Transverse colon (tissue), 4 donors: Measurements from ENCODE around the gene KRTAP3-2.

Source experiments
- EP300 ChIP-seq: sonication (generic); formaldehyde crosslinking; IDR thresholded peaks from one replicate; pipeline ENCODE4 v1.6.1; 2017; ENCODE audit warnings: antibody characterized with exemption, low read depth
- POLR2A ChIP-seq: fragments of 450-650 bp; IDR thresholded peaks from one replicate; pipeline ENCODE4 v1.6.1; 2016; ENCODE audit warnings: antibody characterized with exemption, mild to moderate bottlenecking, moderate library complexity
- POLR2AphosphoS5 ChIP-seq, 3 donors: sonication (generic); formaldehyde crosslinking; IDR thresholded peaks; one replicate each; pipeline ENCODE4 v1.6.1; 2016; ENCODE audit warnings: antibody characterized with exemption in 3 of 3
- TF ChIP-seq, protein P1 (sequence below), 5 experiments: fragments of 200-600 bp in 3 of 5; fragments of 450-650 bp in 2 of 5; sonication (generic) in 3 of 5; IDR thresholded peaks; 1 replicate in 2 of 5; 2 replicates in 3 of 5; pipeline ENCODE4 v1.5.1; 2016 to 2017; ENCODE audit warnings: antibody characterized with exemption in 5 of 5, inconsistent platforms in 3 of 5, mild to moderate bottlenecking in 2 of 5, moderate library complexity in 1 of 5

DNA sequence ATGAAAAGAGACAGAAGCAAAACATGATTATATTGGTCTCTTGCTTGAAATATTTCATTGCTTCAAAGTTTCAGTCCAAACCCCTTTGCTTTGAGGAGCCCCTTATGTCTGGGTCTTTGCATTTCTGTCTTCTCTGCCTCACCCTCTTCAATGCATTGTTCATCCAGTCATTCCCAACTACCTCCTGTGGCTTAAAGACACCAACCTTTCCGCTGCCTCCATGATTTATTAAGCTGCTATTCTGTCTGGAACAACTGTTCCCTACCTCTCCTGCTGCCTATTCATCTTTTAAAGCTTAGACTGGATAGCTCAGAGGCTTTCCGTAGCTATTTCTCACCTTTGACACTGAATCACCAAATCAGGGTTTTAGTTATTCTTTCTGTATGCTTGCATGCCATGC, 2.3 kb downstream of the KRTAP3-2 start:
- TF ChIP-seq, protein P1, sequence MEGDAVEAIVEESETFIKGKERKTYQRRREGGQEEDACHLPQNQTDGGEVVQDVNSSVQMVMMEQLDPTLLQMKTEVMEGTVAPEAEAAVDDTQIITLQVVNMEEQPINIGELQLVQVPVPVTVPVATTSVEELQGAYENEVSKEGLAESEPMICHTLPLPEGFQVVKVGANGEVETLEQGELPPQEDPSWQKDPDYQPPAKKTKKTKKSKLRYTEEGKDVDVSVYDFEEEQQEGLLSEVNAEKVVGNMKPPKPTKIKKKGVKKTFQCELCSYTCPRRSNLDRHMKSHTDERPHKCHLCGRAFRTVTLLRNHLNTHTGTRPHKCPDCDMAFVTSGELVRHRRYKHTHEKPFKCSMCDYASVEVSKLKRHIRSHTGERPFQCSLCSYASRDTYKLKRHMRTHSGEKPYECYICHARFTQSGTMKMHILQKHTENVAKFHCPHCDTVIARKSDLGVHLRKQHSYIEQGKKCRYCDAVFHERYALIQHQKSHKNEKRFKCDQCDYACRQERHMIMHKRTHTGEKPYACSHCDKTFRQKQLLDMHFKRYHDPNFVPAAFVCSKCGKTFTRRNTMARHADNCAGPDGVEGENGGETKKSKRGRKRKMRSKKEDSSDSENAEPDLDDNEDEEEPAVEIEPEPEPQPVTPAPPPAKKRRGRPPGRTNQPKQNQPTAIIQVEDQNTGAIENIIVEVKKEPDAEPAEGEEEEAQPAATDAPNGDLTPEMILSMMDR (IDR thresholded peaks at IDR 0.05): no peak
- TF ChIP-seq POLR2A: no peak
- TF ChIP-seq EP300: no peak
- no peak for TF ChIP-seq POLR2AphosphoS5 (IDR thresholded peaks at IDR 0.05)
